CD14-positive monocyte (primary cell): ENCODE results near the gene ZNF467. TPM values are rescaled to one million over a fixed set of nuclear protein-coding genes. Genes with fewer than 3 reads are reported as not detected.
A peak's percentile ranks its signal among the peaks of the same experiment; 100 is the strongest.

Source experiments
- DNase-seq, 3 donors: peaks; one replicate each; pipeline ENCODE4 v3.0.0-alpha.2; 2011 to 2022
- H2AFZ ChIP-seq: 2 replicates; pipeline ENCODE4 v1.6.0; 2012; ENCODE audit warnings: mild to moderate bottlenecking, low read depth, low read length, inconsistent platforms; ENCODE audit not compliant: insufficient read depth, poor library complexity, severe bottlenecking
- H3K27ac ChIP-seq, 2 donors: 1 replicate in 1 of 2; 2 replicates in 1 of 2; pipeline ENCODE4 v1.5.1; 2012 to 2013; ENCODE audit warnings: low read length in 2 of 2, control low read depth in 1 of 2, inconsistent platforms in 1 of 2, low read depth in 1 of 2, mild to moderate bottlenecking in 1 of 2
- H3K27me3 ChIP-seq, 2 donors: one replicate each; pipeline versions ENCODE4 v1.6.0 to v1.6.1; 2011 to 2013; ENCODE audit warnings: low read length in 2 of 2; ENCODE audit not compliant: control insufficient read depth in 2 of 2, insufficient read depth in 2 of 2
- H3K36me3 ChIP-seq, 2 donors: replicated peaks in 1 of 2; 1 replicate in 1 of 2; 2 replicates in 1 of 2; pipeline versions ENCODE4 v1.5.1 to v1.6.1; 2012 to 2013; ENCODE audit warnings: low read length in 2 of 2, control low read depth in 1 of 2, inconsistent platforms in 1 of 2, mild to moderate bottlenecking in 1 of 2; ENCODE audit not compliant: insufficient read depth in 2 of 2, control insufficient read depth in 1 of 2
- H3K4me1 ChIP-seq, 2 donors: 1 replicate in 1 of 2; 2 replicates in 1 of 2; pipeline versions ENCODE4 v1.5.1 to v1.6.1; 2012 to 2013; ENCODE audit warnings: low read length in 2 of 2, control low read depth in 1 of 2, inconsistent platforms in 1 of 2, mild to moderate bottlenecking in 1 of 2, moderate library complexity in 1 of 2; ENCODE audit not compliant: insufficient read depth in 2 of 2, control insufficient read depth in 1 of 2
- H3K4me2 ChIP-seq: replicated peaks from 2 replicates; pipeline ENCODE3; 2012; ENCODE audit warnings: low read length, moderate library complexity, mild to moderate bottlenecking; ENCODE audit not compliant: poor library complexity, severe bottlenecking; ENCODE audit errors: extremely low read depth
- H3K4me3 ChIP-seq, 3 experiments: fragments of 200-600 bp in 1 of 3; sonication (generic) in 1 of 3; replicated peaks in 1 of 3; 1 replicate in 2 of 3; 2 replicates in 1 of 3; pipeline ENCODE4 v1.5.1; 2011 to 2013; ENCODE audit warnings: low read length in 3 of 3, mild to moderate bottlenecking in 3 of 3, control low read depth in 2 of 3, low read depth in 2 of 3, inconsistent platforms in 1 of 3, moderate library complexity in 1 of 3
- H3K79me2 ChIP-seq: 2 replicates; pipeline ENCODE4 v1.6.0; 2012; ENCODE audit warnings: mild to moderate bottlenecking, control low read depth, inconsistent platforms, low read length, moderate library complexity; ENCODE audit not compliant: insufficient read depth
- H3K9ac ChIP-seq: 2 replicates; pipeline ENCODE4 v1.6.0; 2017; ENCODE audit warnings: low read length, mild to moderate bottlenecking; ENCODE audit not compliant: insufficient read depth, poor library complexity, severe bottlenecking
- H3K9me3 ChIP-seq, 2 donors: replicated peaks in 1 of 2; 1 replicate in 1 of 2; 2 replicates in 1 of 2; pipeline versions ENCODE4 v1.5.1 to v1.6.1; 2012 to 2013; ENCODE audit warnings: low read length in 2 of 2, control low read depth in 1 of 2; ENCODE audit not compliant: control insufficient read depth in 1 of 2, insufficient read depth in 1 of 2
- H4K20me1 ChIP-seq: 2 replicates; pipeline ENCODE4 v1.6.0; 2012; ENCODE audit warnings: mild to moderate bottlenecking, low read length, control low read depth, moderate library complexity; ENCODE audit not compliant: insufficient read depth
- H3K27ac Mint-ChIP-seq, 7 donors: one replicate each; pipeline ENCODE4 v1.8.0; 2020; ENCODE audit warnings: mild to moderate bottlenecking in 7 of 7, mixed read lengths in 7 of 7, moderate library complexity in 6 of 7, inconsistent platforms in 2 of 7
- H3K27me3 Mint-ChIP-seq, 3 donors: one replicate each; pipeline ENCODE4 v1.8.0; 2021 to 2022; ENCODE audit warnings: low read depth in 3 of 3, mild to moderate bottlenecking in 3 of 3, mixed read lengths in 3 of 3, moderate library complexity in 3 of 3, inconsistent platforms in 1 of 3
- H3K36me3 Mint-ChIP-seq, 2 donors: one replicate each; pipeline ENCODE4 v1.8.0; 2020; ENCODE audit warnings: mixed read lengths in 2 of 2, inconsistent platforms in 1 of 2, mild to moderate bottlenecking in 1 of 2
- H3K4me1 Mint-ChIP-seq: one replicate; pipeline ENCODE4 v1.8.0; 2020; ENCODE audit warnings: mild to moderate bottlenecking, mixed read lengths
- H3K4me3 Mint-ChIP-seq, 2 donors: one replicate each; pipeline ENCODE4 v1.8.0; 2020; ENCODE audit warnings: mild to moderate bottlenecking in 2 of 2, mixed read lengths in 2 of 2, moderate library complexity in 1 of 2
- H3K9me3 Mint-ChIP-seq, 7 donors: one replicate each; pipeline ENCODE4 v1.8.0; 2020 to 2022; ENCODE audit warnings: mixed read lengths in 7 of 7, mild to moderate bottlenecking in 6 of 7, moderate library complexity in 6 of 7, inconsistent platforms in 2 of 7
- CTCF ChIP-seq: fragments of 200-600 bp; IDR thresholded peaks from one replicate; pipeline ENCODE4 v1.8.0; 2022; ENCODE audit warnings: antibody characterized with exemption, mild to moderate bottlenecking
- WGBS: methylation state at CpG from one replicate; pipeline ENCODE4 v1.1.5; 2013; ENCODE audit warnings: missing lambda C conversion rate; ENCODE audit not compliant: insufficient coverage; 5-methylcytosine and 5-hydroxymethylcytosine counted together
- intact Hi-C, 2 donors: fragments of 100-400 bp; cut with micrococcal nuclease; formaldehyde crosslinking; loops; one replicate each; pipeline versions ENCODE4 v1.15.0 to v1.15.1; 2023
- polyA plus RNA-seq, 3 donors: library from polyadenylated mRNA; depleted of rRNA in 1 of 3; unstranded in 2 of 3; stranded (reverse) in 1 of 3; fragments of 300-500 nt in 2 of 3; fragments of >200 nt in 1 of 3; fragmentation: Illumina TruSeq in 2 of 3; gene quantifications; 1 replicate in 2 of 3; 2 replicates in 1 of 3; pipeline ENCODE4 v1.2.3, GENCODE V29; 2012 to 2021

Gene ZNF467
- polyA plus RNA-seq, 3 donors, result 43.4 to 100 (median 52.8) TPM

- Histone ChIP-seq H3K27ac (no peak overlapping the region), H2AFZ (no peak overlapping the region), H3K36me3 (peaks cover 4 to 9% of the 10 kb centered on the region in 2 donors), H3K27me3 (no peaks in the 10 kb centered on the region), H3K9ac (no peak overlapping the region), H4K20me1 (no peaks in the 10 kb centered on the region), H3K4me1 (peaks cover 15 to 25% of the 10 kb centered on the region in 2 donors), H3K9me3 (no peaks in the 10 kb centered on the region), H3K4me2 (no peak overlapping the region), H3K79me2 (no peaks in the 10 kb centered on the region), H3K4me3 (no peak overlapping the region)
- Mint-ChIP-seq H3K4me3 (no peak overlapping the region), H3K4me1 (peaks cover 15% of the 10 kb centered on the region), H3K9me3 (peaks cover 0 to 2% (median 0%) of the 10 kb centered on the region in 7 donors), H3K27me3 (peaks cover 0 to 2% (median 0%) of the 10 kb centered on the region in 3 donors), H3K36me3 (peaks cover 21 to 47% of the 10 kb centered on the region in 2 donors), H3K27ac (peak overlapping the region in 1 of 7 donors; percentile 43)
- intact Hi-C loops, result no loop called here
- 78% methylated on average over 17 of the region's 20 CpGs for WGBS
- no peak for DNase-seq
- TF ChIP-seq CTCF, result no peak
Measured at GRCh38 chr7:149722356-149722957, 50.9 kb downstream of the ZNF467 start.

GRCh38 chr7:149721084-149721601 is 52.2 kb downstream of the ZNF467 start:
- Histone ChIP-seq H3K4me2 (no peak overlapping the region), H3K27me3 (no peaks in the 10 kb centered on the region), H3K4me1 (peaks cover 15 to 25% of the 10 kb centered on the region in 2 donors), H3K79me2 (no peaks in the 10 kb centered on the region), H3K9ac (no peak overlapping the region), H3K27ac (no peak overlapping the region), H3K9me3 (no peaks in the 10 kb centered on the region), H4K20me1 (no peaks in the 10 kb centered on the region), H2AFZ (no peak overlapping the region), H3K4me3 (no peak overlapping the region), H3K36me3 (peaks cover 4 to 9% of the 10 kb centered on the region in 2 donors)
- no peak for TF ChIP-seq CTCF
- Mint-ChIP-seq H3K4me1 (peaks cover 18% of the 10 kb centered on the region), H3K9me3 (peaks cover 0 to 2% (median 0%) of the 10 kb centered on the region in 7 donors), H3K27me3 (peaks cover 0 to 2% (median 1%) of the 10 kb centered on the region in 3 donors), H3K36me3 (peaks cover 16 to 40% of the 10 kb centered on the region in 2 donors), H3K4me3 (no peak overlapping the region), H3K27ac (no peak overlapping the region)
- DNase-seq, result no peak
- 95% methylated on average over 15 of the region's 16 CpGs for WGBS
- intact Hi-C loops, result no loop called here
